Effector memory CD8-positive, alpha-beta T cell (primary cell): ENCODE measurements around the gene CARTPT.
A peak's percentile ranks its signal among the peaks of the same experiment; 100 is the strongest.

ENCODE experiments used
- ATAC-seq: fragments of 150-1000 bp; cut with Tn5 transposase; replicated peaks from 2 replicates; pipeline ENCODE4 v1.10.0; 2021; ENCODE audit warnings: mild to moderate bottlenecking, moderate library complexity
- DNase-seq, 3 experiments: peaks; one replicate each; pipeline ENCODE4 v3.0.0; 2021
- H3K27ac Mint-ChIP-seq, 2 donors: one replicate each; pipeline ENCODE4 v1.8.0; 2022; ENCODE audit warnings: mild to moderate bottlenecking in 2 of 2, mixed read lengths in 2 of 2, moderate library complexity in 2 of 2
- H3K27me3 Mint-ChIP-seq, 2 donors: one replicate each; pipeline ENCODE4 v1.8.0; 2022; ENCODE audit warnings: mixed read lengths in 2 of 2
- H3K36me3 Mint-ChIP-seq: one replicate; pipeline ENCODE4 v1.8.0; 2022; ENCODE audit warnings: mild to moderate bottlenecking, moderate library complexity, mixed read lengths; ENCODE audit not compliant: insufficient read depth
- H3K4me1 Mint-ChIP-seq, 2 donors: one replicate each; pipeline ENCODE4 v1.8.0; 2022; ENCODE audit warnings: low read depth in 2 of 2, mixed read lengths in 2 of 2
- H3K4me3 Mint-ChIP-seq, 2 donors: one replicate each; pipeline ENCODE4 v1.8.0; 2022; ENCODE audit warnings: mild to moderate bottlenecking in 2 of 2, mixed read lengths in 2 of 2, moderate library complexity in 2 of 2
- H3K9me3 Mint-ChIP-seq, 2 donors: one replicate each; pipeline ENCODE4 v1.8.0; 2022; ENCODE audit warnings: mixed read lengths in 2 of 2

Gene CARTPT

GRCh38 chr5:71744009-71744790 is 25.1 kb downstream of the CARTPT start:
- Mint-ChIP-seq H3K9me3 (no peaks in the 10 kb centered on the region), H3K27ac (no peak overlapping the region), H3K36me3 (no peaks in the 10 kb centered on the region), H3K4me1 (no peaks in the 10 kb centered on the region), H3K4me3 (no peak overlapping the region), H3K27me3 (peaks cover 18 to 30% of the 10 kb centered on the region in 2 donors)
- ATAC-seq (no peak), DNase-seq (no peak)

GRCh38 chr5:71747182-71747581 is 28.1 kb downstream of the CARTPT start:
- Mint-ChIP-seq H3K27ac (no peak overlapping the region), H3K4me3 (no peak overlapping the region), H3K9me3 (no peaks in the 10 kb centered on the region), H3K27me3 (peaks cover 10 to 39% of the 10 kb centered on the region in 2 donors), H3K36me3 (no peaks in the 10 kb centered on the region), H3K4me1 (no peaks in the 10 kb centered on the region)
- DNase-seq (no peak), ATAC-seq (no peak)

- DNase-seq (no peak), ATAC-seq (no peak)
- Mint-ChIP-seq H3K4me3 (no peak overlapping the region), H3K27ac (no peak overlapping the region), H3K36me3 (no peaks in the 10 kb centered on the region), H3K9me3 (no peaks in the 10 kb centered on the region), H3K4me1 (no peaks in the 10 kb centered on the region), H3K27me3 (peaks cover 10 to 35% of the 10 kb centered on the region in 2 donors)
These were observed 29.3 kb downstream of the CARTPT start for GRCh38 chr5:71748360-71748759.

DNA sequence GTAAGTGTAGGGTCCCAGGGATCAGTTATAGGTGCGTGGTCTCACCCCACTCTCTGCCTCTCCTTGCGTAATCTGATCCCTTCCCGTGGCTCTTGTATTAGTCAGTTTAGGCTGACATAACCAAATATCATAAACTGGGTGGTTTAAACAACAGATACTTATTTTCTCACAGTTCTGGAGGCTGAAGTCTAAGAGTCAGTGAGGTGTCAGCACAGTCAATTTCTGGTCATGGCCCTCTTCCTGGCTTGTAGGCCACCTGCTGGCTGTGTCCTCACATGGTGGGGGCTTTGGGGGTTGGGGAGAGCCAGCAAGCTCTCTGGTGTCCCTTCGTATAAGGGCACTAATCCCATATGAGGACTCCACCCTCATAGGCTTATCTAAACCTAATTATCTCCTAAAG is 32.3 kb downstream of the CARTPT start:
- no peaks in the 10 kb centered on the region for H3K36me3 Mint-ChIP-seq
- H3K27me3 Mint-ChIP-seq, result peaks cover 0 to 26% of the 10 kb centered on the region in 2 donors
- H3K4me3 Mint-ChIP-seq, result no peak overlapping the region
- H3K4me1 Mint-ChIP-seq, result no peaks in the 10 kb centered on the region
- no peak overlapping the region for H3K27ac Mint-ChIP-seq
- DNase-seq, result no peak
- ATAC-seq, result no peak
- no peaks in the 10 kb centered on the region for H3K9me3 Mint-ChIP-seq

GRCh38 chr5:71752441-71753190 is 33.5 kb downstream of the CARTPT start:
- Mint-ChIP-seq H3K4me3 (no peak overlapping the region), H3K36me3 (no peaks in the 10 kb centered on the region), H3K4me1 (peaks cover 3% of the 10 kb centered on the region in 2 donors), H3K27me3 (peaks cover 0 to 18% of the 10 kb centered on the region in 2 donors), H3K9me3 (no peaks in the 10 kb centered on the region), H3K27ac (no peak overlapping the region)
- DNase-seq (no peak), ATAC-seq (no peak)

GRCh38 chr5:71757590-71758543 is 38.8 kb downstream of the CARTPT start:
- H3K9me3 Mint-ChIP-seq, result no peaks in the 10 kb centered on the region
- peak in 2 of 3 experiments; percentile 9 to 33 for DNase-seq
- H3K36me3 Mint-ChIP-seq, result no peaks in the 10 kb centered on the region
- H3K4me1 Mint-ChIP-seq, result peaks cover 3 to 6% of the 10 kb centered on the region in 2 donors
- H3K27ac Mint-ChIP-seq, result no peak overlapping the region
- peak; percentile 82 for ATAC-seq
- peak overlapping the region; percentile 25 to 45 for H3K4me3 Mint-ChIP-seq
- peaks cover 0 to 8% of the 10 kb centered on the region in 2 donors for H3K27me3 Mint-ChIP-seq

DNA sequence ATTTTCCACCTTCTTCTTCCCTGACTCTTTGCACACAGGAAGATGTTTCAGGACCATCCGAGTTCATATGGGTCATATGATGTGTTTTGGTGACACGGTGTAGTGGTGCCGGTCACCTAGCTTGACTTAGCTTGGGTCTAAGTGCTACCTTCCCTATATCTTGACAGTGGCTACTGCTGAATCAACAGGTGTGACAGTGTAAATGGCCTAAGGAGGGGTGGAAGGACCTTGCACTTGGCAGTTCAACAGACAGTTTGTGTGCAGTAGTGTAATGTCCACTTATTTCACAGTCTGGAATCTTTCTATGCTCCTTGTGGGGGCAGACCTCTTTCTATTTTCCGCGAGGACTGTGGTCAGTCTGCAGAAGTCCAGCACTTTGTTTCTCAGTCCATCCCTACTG is 43.8 kb downstream of the CARTPT start:
- peaks cover 3% of the 10 kb centered on the region for H3K36me3 Mint-ChIP-seq
- peaks cover 15 to 27% of the 10 kb centered on the region in 2 donors for H3K27me3 Mint-ChIP-seq
- DNase-seq, result no peak
- no peak overlapping the region for H3K4me3 Mint-ChIP-seq
- no peaks in the 10 kb centered on the region for H3K9me3 Mint-ChIP-seq
- no peak for ATAC-seq
- peaks cover 1 to 4% of the 10 kb centered on the region in 2 donors for H3K4me1 Mint-ChIP-seq
- H3K27ac Mint-ChIP-seq, result no peak overlapping the region

- DNase-seq, result no peak
- Mint-ChIP-seq H3K36me3 (peaks cover 3% of the 10 kb centered on the region), H3K4me1 (peaks cover 0 to 4% of the 10 kb centered on the region in 2 donors), H3K27ac (no peak overlapping the region), H3K4me3 (no peak overlapping the region), H3K27me3 (peaks cover 15 to 23% of the 10 kb centered on the region in 2 donors), H3K9me3 (no peaks in the 10 kb centered on the region)
- no peak for ATAC-seq
These were observed 48.6 kb downstream of the CARTPT start for GRCh38 chr5:71767661-71768060.

DNA sequence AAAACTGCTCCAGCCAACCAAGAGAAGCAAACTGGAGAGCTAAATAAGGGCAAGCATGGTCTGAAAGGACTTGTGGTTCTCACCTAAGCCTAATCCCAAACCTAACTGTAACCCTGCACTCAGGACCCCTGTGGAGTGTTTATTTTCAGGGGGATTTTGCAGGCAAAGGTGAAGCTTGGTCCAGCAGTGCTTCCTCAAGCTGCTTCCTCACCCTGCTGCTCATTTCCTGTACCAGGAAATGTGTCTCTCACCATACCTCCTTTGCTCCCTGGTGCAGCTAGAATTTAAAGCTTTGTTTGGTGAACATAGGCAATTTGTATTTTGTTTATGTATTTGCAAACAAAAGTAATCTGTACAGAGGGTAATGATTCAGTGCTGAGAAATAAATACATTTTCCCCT is 50.2 kb downstream of the CARTPT start:
- no peak for DNase-seq
- Mint-ChIP-seq H3K9me3 (no peaks in the 10 kb centered on the region), H3K36me3 (peaks cover 3% of the 10 kb centered on the region), H3K27me3 (peaks cover 28 to 31% of the 10 kb centered on the region in 2 donors), H3K4me1 (peaks cover 0 to 4% of the 10 kb centered on the region in 2 donors), H3K27ac (no peak overlapping the region), H3K4me3 (no peak overlapping the region)
- no peak for ATAC-seq

- Mint-ChIP-seq H3K27ac (no peak overlapping the region), H3K27me3 (peaks cover 24 to 27% of the 10 kb centered on the region in 2 donors), H3K36me3 (peaks cover 3% of the 10 kb centered on the region), H3K4me3 (no peak overlapping the region), H3K4me1 (peaks cover 0 to 4% of the 10 kb centered on the region in 2 donors), H3K9me3 (no peaks in the 10 kb centered on the region)
- DNase-seq (no peak), ATAC-seq (no peak)
These were observed 51.3 kb downstream of the CARTPT start for GRCh38 chr5:71770381-71770780.
